ENCODE data around the gene EPHB2. TPM values are rescaled to one million over a fixed set of nuclear protein-coding genes. Genes with fewer than 3 reads are reported as not detected.

The EPHB2 gene
- total and polyA plus RNA-seq, 2 donors (not counting 1 experiment from before 2014, with no cell fraction given), result 0.07 to 0.39 TPM

- no peak overlapping the region for H3K4me3 Mint-ChIP-seq
- H2AFZ ChIP-seq (ENCODE audit: insufficient read depth, low read depth, low read length, poor library complexity, severe bottlenecking), result no peak overlapping the region
- 58% methylated on average over 3 of the region's 5 CpGs for WGBS (ENCODE audit: insufficient coverage)
- no peaks in the 10 kb centered on the region for H3K79me2 ChIP-seq (ENCODE audit: control insufficient read depth, insufficient read depth, low read length)
- no peak overlapping the region for H3K4me2 ChIP-seq (replicated peaks; ENCODE audit: low read depth, low read length, poor library complexity, severe bottlenecking)
- no peaks in the 10 kb centered on the region for H4K20me1 ChIP-seq (ENCODE audit: control insufficient read depth, insufficient read depth, low read length, poor library complexity, severe bottlenecking)
- CTCF ChIA-PET, result no interaction called here
- H3K27ac Mint-ChIP-seq, result no peak overlapping the region
- intact Hi-C loops (cut with micrococcal nuclease), result no loop called here
- no peak overlapping the region for H3K27ac ChIP-seq (ENCODE audit: low read length in 2 of 2)
- H3K27me3 ChIP-seq (replicated peaks in 1 of 4; ENCODE audit: control extremely low read depth in 1 of 4, control insufficient read depth in 3 of 4, insufficient read depth in 4 of 4, low read length in 3 of 4), result no peaks in the 10 kb centered on the region
- no peaks in the 10 kb centered on the region for H3K9me3 Mint-ChIP-seq (ENCODE audit: insufficient read depth)
- no peaks in the 10 kb centered on the region for H3K4me1 ChIP-seq (ENCODE audit: control insufficient read depth in 2 of 2, insufficient read depth in 2 of 2, low read length in 2 of 2)
- no peaks in the 10 kb centered on the region for H3K36me3 ChIP-seq (replicated peaks in 1 of 2; ENCODE audit: control extremely low read depth in 1 of 2, control insufficient read depth in 1 of 2, extremely low read depth in 1 of 2, insufficient read depth in 2 of 2, low read length in 1 of 2)
- H3K4me1 Mint-ChIP-seq, result no peaks in the 10 kb centered on the region
- ATAC-seq (ENCODE audit: low read depth), result no peak
- no peak overlapping the region for H3K9ac ChIP-seq (ENCODE audit: low read length)
- H3K4me3 ChIP-seq (ENCODE audit: control extremely low read depth in 1 of 5, extremely low read depth in 1 of 5, insufficient read depth in 1 of 5, low read depth in 2 of 5, low read length in 4 of 5), result no peak overlapping the region
- no peak for TF ChIP-seq CTCF (IDR thresholded peaks at IDR 0.05)
- TF ChIP-seq EZH2 (IDR thresholded peaks at IDR 0.05; ENCODE audit: borderline replicate concordance, insufficient read depth, low read depth, low read length, poor library complexity, severe bottlenecking), result no peak
- no peak for DNase-seq
- no peaks in the 10 kb centered on the region for H3K9me3 ChIP-seq (ENCODE audit: control extremely low read depth in 1 of 3, control insufficient read depth in 2 of 3, insufficient read depth in 1 of 3, low read length in 2 of 3)
- H3K27me3 Mint-ChIP-seq, result peaks cover 25% of the 10 kb centered on the region
- POLR2A ChIA-PET, result no interaction called here
Measured at GRCh38 chr1:22821027-22821426, 110.4 kb downstream of the EPHB2 start.

GRCh38 chr1:22822371-22822770 lies 111.7 kb downstream of the EPHB2 start:
- H2AFZ ChIP-seq (ENCODE audit: insufficient read depth, low read depth, low read length, poor library complexity, severe bottlenecking), result no peak overlapping the region
- H3K27ac ChIP-seq (ENCODE audit: low read length in 2 of 2), result no peak overlapping the region
- intact Hi-C loops (cut with micrococcal nuclease), result no loop called here

More at GRCh38 chr1:22822371-22822770, 111.7 kb downstream of the EPHB2 start:
- Mint-ChIP-seq H3K4me3 (no peak overlapping the region), H3K4me1 (no peaks in the 10 kb centered on the region), H3K27ac (no peak overlapping the region), H3K27me3 (peaks cover 25% of the 10 kb centered on the region), H3K9me3 (ENCODE audit: insufficient read depth) (no peaks in the 10 kb centered on the region)
- Histone ChIP-seq H3K4me1 (ENCODE audit: control insufficient read depth in 2 of 2, insufficient read depth in 2 of 2, low read length in 2 of 2) (no peaks in the 10 kb centered on the region), H3K9me3 (ENCODE audit: control extremely low read depth in 1 of 3, control insufficient read depth in 2 of 3, insufficient read depth in 1 of 3, low read length in 2 of 3) (no peaks in the 10 kb centered on the region), H3K27me3 (replicated peaks in 1 of 4; ENCODE audit: control extremely low read depth in 1 of 4, control insufficient read depth in 3 of 4, insufficient read depth in 4 of 4, low read length in 3 of 4) (no peaks in the 10 kb centered on the region), H3K36me3 (replicated peaks in 1 of 2; ENCODE audit: control extremely low read depth in 1 of 2, control insufficient read depth in 1 of 2, extremely low read depth in 1 of 2, insufficient read depth in 2 of 2, low read length in 1 of 2) (no peaks in the 10 kb centered on the region), H3K9ac (ENCODE audit: low read length) (no peak overlapping the region), H3K79me2 (ENCODE audit: control insufficient read depth, insufficient read depth, low read length) (no peaks in the 10 kb centered on the region), H4K20me1 (ENCODE audit: control insufficient read depth, insufficient read depth, low read length, poor library complexity, severe bottlenecking) (no peaks in the 10 kb centered on the region), H3K4me3 (ENCODE audit: control extremely low read depth in 1 of 5, extremely low read depth in 1 of 5, insufficient read depth in 1 of 5, low read depth in 2 of 5, low read length in 4 of 5) (no peak overlapping the region), H3K4me2 (replicated peaks; ENCODE audit: low read depth, low read length, poor library complexity, severe bottlenecking) (no peak overlapping the region)
- no peak for ATAC-seq (ENCODE audit: low read depth)
- ChIA-PET CTCF (no interaction called here), POLR2A (no interaction called here)
- WGBS (ENCODE audit: insufficient coverage), result 79% methylated on average over 1 of the region's 1 CpG
- no peak for DNase-seq
- TF ChIP-seq EZH2 (IDR thresholded peaks at IDR 0.05; ENCODE audit: borderline replicate concordance, insufficient read depth, low read depth, low read length, poor library complexity, severe bottlenecking) (no peak), CTCF (IDR thresholded peaks at IDR 0.05) (no peak)

All from B cell (primary cell).